Left renal pelvis (tissue), 4 donors: ENCODE data around the gene FAM222B. TPM values are rescaled to one million over a fixed set of nuclear protein-coding genes. Genes with fewer than 3 reads are reported as not detected.
"Not testable (repeated sequence)": the region's sequence is repeated elsewhere in the genome, so short reads cannot be mapped to it uniquely, and the experiment has no call there.

Source experiments
- DNase-seq, 4 donors: peaks; one replicate each; pipeline ENCODE4 v3.0.0-alpha.2; 2013; ENCODE audit warnings: low read depth in 4 of 4, low spot score in 3 of 4
- polyA plus RNA-seq, 4 donors: library from polyadenylated mRNA; unstranded; fragments of 120-200 nt; gene quantifications; one replicate each; pipeline ENCODE4 v1.2.1, GENCODE V29; 2013; ENCODE audit not compliant: insufficient read length in 4 of 4

The FAM222B gene
- polyA plus RNA-seq, 4 donors: 14.8 to 23.8 (median 21.6) TPM

GRCh38 chr17:28779601-28780000 lies 63.0 kb downstream of the FAM222B start:
- DNase-seq: not testable (repeated sequence)

GRCh38 chr17:28777178-28777577 lies 65.4 kb downstream of the FAM222B start:
- DNase-seq: no peak

- DNase-seq: no peak
Observed at GRCh38 chr17:28774206-28774605, 68.4 kb downstream of the FAM222B start.

- no peak for DNase-seq
Observed at GRCh38 chr17:28773736-28774135, 68.9 kb downstream of the FAM222B start.

GRCh38 chr17:28765038-28765437 lies 77.6 kb downstream of the FAM222B start:
- DNase-seq: no peak

- peak in 1 of 4 donors; percentile 29 for DNase-seq
Observed at GRCh38 chr17:28763804-28764266, 78.8 kb downstream of the FAM222B start.

GRCh38 chr17:28763137-28763799 lies 79.3 kb downstream of the FAM222B start:
- no peak for DNase-seq

GRCh38 chr17:28760601-28761562 lies 81.7 kb downstream of the FAM222B start:
- DNase-seq: no peak

- no peak for DNase-seq
Observed at GRCh38 chr17:28759256-28759865, 83.2 kb downstream of the FAM222B start.

- DNase-seq: no peak
Observed at GRCh38 chr17:28758411-28759121, 84.0 kb downstream of the FAM222B start.

- DNase-seq: no peak
Observed at GRCh38 chr17:28756049-28756804, 86.4 kb downstream of the FAM222B start.

GRCh38 chr17:28755486-28755885 lies 87.1 kb downstream of the FAM222B start:
- no peak for DNase-seq

GRCh38 chr17:28751600-28752366 lies 90.8 kb downstream of the FAM222B start:
- DNase-seq: no peak

GRCh38 chr17:28750178-28751047 lies 92.2 kb downstream of the FAM222B start:
- peak in 2 of 4 donors; percentile 79 to 83 for DNase-seq

GRCh38 chr17:28749516-28750177 lies 92.9 kb downstream of the FAM222B start:
- DNase-seq: no peak

- no peak for DNase-seq
Observed at GRCh38 chr17:28748852-28749515, 93.6 kb downstream of the FAM222B start.
